Suprapubic skin (tissue), 4 donors: Measurements from ENCODE around the gene MYO9B.

Experiments used
- EP300 ChIP-seq: sonication (generic); formaldehyde crosslinking; IDR thresholded peaks from one replicate; pipeline ENCODE4 v1.6.1; 2017; ENCODE audit warnings: antibody characterized with exemption
- POLR2AphosphoS5 ChIP-seq, 3 donors: sonication (generic); formaldehyde crosslinking; IDR thresholded peaks; one replicate each; pipeline ENCODE4 v1.6.1; 2017; ENCODE audit warnings: antibody characterized with exemption in 3 of 3
- TF ChIP-seq, protein P1 (sequence below), 2 donors: fragments of 200-600 bp in 1 of 2; fragments of 450-650 bp in 1 of 2; sonication (generic) in 1 of 2; IDR thresholded peaks; one replicate each; pipeline ENCODE4 v1.5.1; 2016 to 2019; ENCODE audit warnings: antibody characterized with exemption in 2 of 2, mild to moderate bottlenecking in 1 of 2, moderate library complexity in 1 of 2

DNA sequence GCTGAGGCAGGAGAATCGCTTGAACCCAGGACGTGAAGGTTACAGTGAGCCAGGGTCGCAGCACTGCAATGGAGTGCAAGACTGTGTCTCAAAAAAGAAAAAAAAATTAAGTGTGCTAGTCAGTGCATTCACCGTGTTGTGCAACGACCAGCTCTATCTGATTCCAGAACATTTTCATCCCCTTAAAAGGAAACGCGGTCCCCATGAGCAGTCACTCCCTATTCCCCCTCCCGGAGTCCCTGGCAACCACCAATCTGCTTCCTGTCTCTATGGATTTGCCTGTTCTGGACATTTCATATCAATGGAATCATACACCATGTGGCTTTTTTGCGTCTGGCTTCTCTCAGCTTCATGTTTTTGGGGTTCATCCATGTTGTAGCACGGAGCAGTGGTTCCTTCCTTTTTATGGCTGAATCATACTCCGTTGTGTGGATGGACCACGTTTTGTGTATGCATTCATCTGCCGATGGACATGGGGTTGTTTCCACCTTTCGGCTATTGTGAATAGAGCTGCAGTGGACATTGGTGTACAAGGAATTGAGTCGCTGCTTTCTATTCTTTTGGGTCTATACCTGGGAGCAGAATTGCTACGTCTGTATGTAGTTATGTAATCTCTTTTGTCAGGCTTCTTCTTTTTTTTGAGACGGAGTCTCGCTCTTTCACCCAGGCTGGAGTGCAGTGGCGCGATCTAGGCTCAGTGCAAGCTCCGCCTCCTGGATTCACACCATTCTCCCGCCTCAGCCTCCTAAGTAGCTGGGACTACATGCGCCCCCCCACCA lies 19.8 kb downstream of the MYO9B start:
- TF ChIP-seq EP300 (no peak), POLR2AphosphoS5 (IDR thresholded peaks at IDR 0.05) (no peak)
- TF ChIP-seq, protein P1, sequence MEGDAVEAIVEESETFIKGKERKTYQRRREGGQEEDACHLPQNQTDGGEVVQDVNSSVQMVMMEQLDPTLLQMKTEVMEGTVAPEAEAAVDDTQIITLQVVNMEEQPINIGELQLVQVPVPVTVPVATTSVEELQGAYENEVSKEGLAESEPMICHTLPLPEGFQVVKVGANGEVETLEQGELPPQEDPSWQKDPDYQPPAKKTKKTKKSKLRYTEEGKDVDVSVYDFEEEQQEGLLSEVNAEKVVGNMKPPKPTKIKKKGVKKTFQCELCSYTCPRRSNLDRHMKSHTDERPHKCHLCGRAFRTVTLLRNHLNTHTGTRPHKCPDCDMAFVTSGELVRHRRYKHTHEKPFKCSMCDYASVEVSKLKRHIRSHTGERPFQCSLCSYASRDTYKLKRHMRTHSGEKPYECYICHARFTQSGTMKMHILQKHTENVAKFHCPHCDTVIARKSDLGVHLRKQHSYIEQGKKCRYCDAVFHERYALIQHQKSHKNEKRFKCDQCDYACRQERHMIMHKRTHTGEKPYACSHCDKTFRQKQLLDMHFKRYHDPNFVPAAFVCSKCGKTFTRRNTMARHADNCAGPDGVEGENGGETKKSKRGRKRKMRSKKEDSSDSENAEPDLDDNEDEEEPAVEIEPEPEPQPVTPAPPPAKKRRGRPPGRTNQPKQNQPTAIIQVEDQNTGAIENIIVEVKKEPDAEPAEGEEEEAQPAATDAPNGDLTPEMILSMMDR (IDR thresholded peaks at IDR 0.05) = no peak
